AG04450 (cell line): ENCODE data around the gene SPNS2. TPM values are rescaled to one million over a fixed set of nuclear protein-coding genes. Genes with fewer than 3 reads are reported as not detected.

ENCODE experiments used
- CTCF ChIA-PET: fragments of 300-600, 350-600 bp; formaldehyde crosslinking; extraction: SDS; loops from one replicate; lab custom pipeline; 2022; ENCODE audit warnings: antibody characterized with exemption, inconsistent platforms; lab: Charles Lee
- POLR2A ChIA-PET: fragments of 350-600 bp; formaldehyde crosslinking; extraction: SDS; loops from one replicate; lab custom pipeline; 2021; ENCODE audit warnings: antibody characterized with exemption, inconsistent platforms; lab: Yijun Ruan, JAX
- DNase-seq: peaks from one replicate; pipeline ENCODE4 v3.0.0-alpha.2; 2011; ENCODE audit warnings: low read depth, low spot score
- H3K27ac ChIP-seq: one replicate; pipeline ENCODE4 v1.5.1; 2012; ENCODE audit warnings: low read depth, low read length, control low read depth
- H3K27me3 ChIP-seq: one replicate; pipeline ENCODE4 v1.6.0; 2012; ENCODE audit warnings: low read length; ENCODE audit not compliant: control insufficient read depth, insufficient read depth
- H3K4me3 ChIP-seq: 2 replicates; pipeline ENCODE4 v1.5.1; 2011; ENCODE audit warnings: mild to moderate bottlenecking, low read depth, low read length, control low read depth
- H3K9me3 ChIP-seq: 2 replicates; pipeline ENCODE4 v1.5.1; 2012; ENCODE audit warnings: low read length; ENCODE audit not compliant: control insufficient read depth, insufficient read depth
- polyA plus RNA-seq: library from polyadenylated mRNA; depleted of rRNA; stranded (reverse); fragments of >200 nt; gene quantifications from 2 replicates; pipeline ENCODE4 v1.2.3, GENCODE V29; 2011
- TF ChIP-seq, protein P1 (sequence below): IDR thresholded peaks from 2 replicates; pipeline ENCODE4 v1.5.1; 2011; ENCODE audit warnings: low read depth, low read length, control low read depth, inconsistent platforms

Gene SPNS2
- polyA plus RNA-seq, 1 experiment: not detected

GRCh38 chr17:4503283-4504025, 4.8 kb downstream of the SPNS2 start:
- TF ChIP-seq, protein P1, sequence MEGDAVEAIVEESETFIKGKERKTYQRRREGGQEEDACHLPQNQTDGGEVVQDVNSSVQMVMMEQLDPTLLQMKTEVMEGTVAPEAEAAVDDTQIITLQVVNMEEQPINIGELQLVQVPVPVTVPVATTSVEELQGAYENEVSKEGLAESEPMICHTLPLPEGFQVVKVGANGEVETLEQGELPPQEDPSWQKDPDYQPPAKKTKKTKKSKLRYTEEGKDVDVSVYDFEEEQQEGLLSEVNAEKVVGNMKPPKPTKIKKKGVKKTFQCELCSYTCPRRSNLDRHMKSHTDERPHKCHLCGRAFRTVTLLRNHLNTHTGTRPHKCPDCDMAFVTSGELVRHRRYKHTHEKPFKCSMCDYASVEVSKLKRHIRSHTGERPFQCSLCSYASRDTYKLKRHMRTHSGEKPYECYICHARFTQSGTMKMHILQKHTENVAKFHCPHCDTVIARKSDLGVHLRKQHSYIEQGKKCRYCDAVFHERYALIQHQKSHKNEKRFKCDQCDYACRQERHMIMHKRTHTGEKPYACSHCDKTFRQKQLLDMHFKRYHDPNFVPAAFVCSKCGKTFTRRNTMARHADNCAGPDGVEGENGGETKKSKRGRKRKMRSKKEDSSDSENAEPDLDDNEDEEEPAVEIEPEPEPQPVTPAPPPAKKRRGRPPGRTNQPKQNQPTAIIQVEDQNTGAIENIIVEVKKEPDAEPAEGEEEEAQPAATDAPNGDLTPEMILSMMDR: no peak
- Histone ChIP-seq H3K27me3 (peaks cover 50% of the 10 kb centered on the region), H3K9me3 (no peaks in the 10 kb centered on the region), H3K4me3 (no peak overlapping the region), H3K27ac (no peak overlapping the region)
- ChIA-PET CTCF (no interaction called here), POLR2A (interaction anchor here (0.6 kb wide), 1 partner anchor 668 kb away, joined by 4 read pairs; no protein-coding TSS in a partner anchor)
- DNase-seq: no peak

DNA sequence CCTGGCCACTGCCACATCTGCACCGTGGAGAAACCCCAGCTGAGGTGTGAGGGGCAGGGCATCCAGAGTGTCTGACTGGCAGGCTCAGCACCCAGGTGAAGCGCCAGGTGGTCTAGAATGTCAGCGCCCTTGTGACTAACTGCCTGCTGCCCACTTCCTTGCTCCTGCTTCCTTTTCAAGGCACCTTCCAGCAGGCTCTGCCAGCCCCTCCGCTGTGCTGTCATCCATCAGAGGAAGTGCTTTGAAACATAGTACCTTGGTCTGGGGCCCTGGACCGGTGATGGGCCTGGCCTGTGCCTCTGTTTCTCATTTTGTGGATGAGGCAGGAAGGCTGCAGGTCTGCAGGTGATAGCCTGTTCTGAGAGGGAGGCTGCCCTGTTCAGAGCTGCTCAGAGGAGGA, 5.5 kb downstream of the SPNS2 start:
- no peak overlapping the region for H3K4me3 ChIP-seq
- H3K9me3 ChIP-seq: no peaks in the 10 kb centered on the region
- ChIA-PET POLR2A (no interaction called here), CTCF (no interaction called here)
- H3K27ac ChIP-seq: no peak overlapping the region
- DNase-seq: no peak
- peaks cover 55% of the 10 kb centered on the region for H3K27me3 ChIP-seq
- TF ChIP-seq, protein P1: no peak

GRCh38 chr17:4505187-4505586, 6.5 kb downstream of the SPNS2 start:
- CTCF ChIA-PET: no interaction called here
- Histone ChIP-seq H3K27ac (no peak overlapping the region), H3K9me3 (no peaks in the 10 kb centered on the region; the same call in 1 of the 2 replicates), H3K4me3 (no peak overlapping the region), H3K27me3 (peaks cover 50% of the 10 kb centered on the region)
- DNase-seq: no peak
- POLR2A ChIA-PET: no interaction called here
- TF ChIP-seq, protein P1: no peak

GRCh38 chr17:4506175-4506813, 7.6 kb downstream of the SPNS2 start:
- CTCF ChIA-PET: no interaction called here
- DNase-seq: no peak

More at GRCh38 chr17:4506175-4506813, 7.6 kb downstream of the SPNS2 start:
- no peak overlapping the region for H3K4me3 ChIP-seq
- no peak overlapping the region for H3K27ac ChIP-seq
- POLR2A ChIA-PET: no interaction called here
- peaks cover 51% of the 10 kb centered on the region for H3K27me3 ChIP-seq
- H3K9me3 ChIP-seq: no peaks in the 10 kb centered on the region; the same call in 1 of the 2 replicates
- TF ChIP-seq, protein P1: no peak
